KMS-11 (cell line): Measurements from ENCODE around the gene TMEM62.

Experiments used
- H2AFZ ChIP-seq: fragments of 200-600 bp; sonication (generic); 2 replicates; pipeline ENCODE4 v1.6.1; 2016; ENCODE audit warnings: antibody characterized with exemption, mixed run types, low read depth
- H3K27ac ChIP-seq: fragments of 200-600 bp; sonication (generic); 2 replicates; pipeline ENCODE4 v1.6.1; 2016; ENCODE audit warnings: mild to moderate bottlenecking, mixed run types
- H3K27me3 ChIP-seq: fragments of 200-600 bp; sonication (generic); 2 replicates; pipeline ENCODE4 v1.6.1; 2017; ENCODE audit warnings: mild to moderate bottlenecking, low read depth, mixed run types, moderate library complexity; ENCODE audit not compliant: insufficient read depth
- H3K36me3 ChIP-seq: fragments of 200-600 bp; sonication (generic); 2 replicates; pipeline ENCODE4 v1.6.1; 2017; ENCODE audit warnings: mild to moderate bottlenecking, mixed run types; ENCODE audit not compliant: insufficient read depth
- H3K4me1 ChIP-seq: fragments of 200-600 bp; sonication (generic); 2 replicates; pipeline ENCODE4 v1.6.1; 2016; ENCODE audit warnings: mild to moderate bottlenecking, low read depth, mixed run types; ENCODE audit not compliant: poor library complexity, severe bottlenecking
- H3K4me2 ChIP-seq: fragments of 200-600 bp; sonication (generic); 2 replicates; pipeline ENCODE4 v1.7.0; 2016; ENCODE audit warnings: mild to moderate bottlenecking, mixed run types
- H3K4me3 ChIP-seq: fragments of 200-600 bp; sonication (generic); IDR thresholded peaks from 2 replicates; pipeline ENCODE4 v1.6.1; 2017; ENCODE audit warnings: low read depth, low read length, mixed read lengths; ENCODE audit not compliant: insufficient read depth
- H3K79me2 ChIP-seq: fragments of 200-600 bp; sonication (generic); 2 replicates; pipeline ENCODE4 v1.6.1; 2016; ENCODE audit warnings: low read depth, mixed run types; ENCODE audit not compliant: insufficient read depth
- H3K9ac ChIP-seq: fragments of 200-600 bp; sonication (generic); 2 replicates; pipeline ENCODE4 v1.6.1; 2016; ENCODE audit warnings: mild to moderate bottlenecking, mixed run types
- H4K20me1 ChIP-seq: fragments of 200-600 bp; sonication (generic); 2 replicates; pipeline ENCODE4 v1.6.1; 2016; ENCODE audit warnings: mild to moderate bottlenecking, mixed run types; ENCODE audit not compliant: insufficient read depth
- CTCF ChIP-seq: fragments of 200-600 bp; sonication (generic); conservative IDR thresholded peaks from 2 replicates; pipeline ENCODE4 v1.6.1; 2017; ENCODE audit warnings: low read depth, mild to moderate bottlenecking, antibody characterized with exemption, low read length, moderate library complexity, mixed read lengths

Gene TMEM62

GRCh38 chr15:43096411-43096810, 37.0 kb upstream of the TMEM62 start:
- Histone ChIP-seq H2AFZ (no peak overlapping the region), H3K79me2 (no peaks in the 10 kb centered on the region), H3K36me3 (no peaks in the 10 kb centered on the region), H3K4me1 (no peaks in the 10 kb centered on the region), H3K27me3 (no peaks in the 10 kb centered on the region), H4K20me1 (no peaks in the 10 kb centered on the region), H3K9ac (no peak overlapping the region), H3K4me2 (no peak overlapping the region), H3K4me3 (no peak overlapping the region), H3K27ac (no peak overlapping the region)
- TF ChIP-seq CTCF, result no peak

DNA sequence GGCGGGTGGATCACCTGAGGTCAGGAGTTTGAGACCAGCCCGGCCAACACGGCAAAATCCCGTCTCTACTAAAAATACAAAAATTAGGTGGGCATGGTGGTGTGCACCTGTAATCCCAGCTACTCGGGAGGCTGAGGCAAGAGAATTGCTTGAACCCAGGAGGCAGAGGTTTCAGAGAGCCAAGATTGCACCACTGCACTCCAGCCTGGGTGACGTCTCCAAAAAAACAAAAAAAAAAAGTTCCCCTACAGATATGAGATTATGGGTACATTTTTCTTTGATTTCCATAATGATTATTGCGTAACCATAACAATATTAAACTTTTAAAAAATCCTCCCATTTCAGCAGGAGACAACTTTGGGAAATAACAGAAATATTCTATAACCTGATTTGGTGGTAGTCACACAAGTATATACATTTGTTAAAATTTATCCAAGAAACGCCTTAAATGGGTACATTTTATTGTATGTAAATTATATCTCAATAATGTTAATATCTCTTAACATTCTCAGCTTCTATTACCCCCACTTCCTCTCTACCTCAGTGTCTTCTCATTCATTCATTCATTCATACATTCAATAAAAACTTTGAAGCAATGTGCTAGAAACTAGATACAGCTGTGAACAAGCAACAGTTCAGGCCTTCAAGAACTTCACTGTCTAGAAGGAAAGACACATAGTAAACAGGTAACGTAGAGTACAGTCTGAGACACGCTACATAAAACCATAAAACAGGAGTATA, 34.1 kb upstream of the TMEM62 start:
- Histone ChIP-seq H3K4me3 (no peak overlapping the region), H3K27ac (no peak overlapping the region), H3K27me3 (no peaks in the 10 kb centered on the region), H2AFZ (no peak overlapping the region), H3K4me2 (no peak overlapping the region), H3K79me2 (peaks cover 6% of the 10 kb centered on the region), H4K20me1 (no peaks in the 10 kb centered on the region), H3K9ac (no peak overlapping the region), H3K36me3 (no peaks in the 10 kb centered on the region), H3K4me1 (peaks cover 2% of the 10 kb centered on the region)
- no peak for TF ChIP-seq CTCF

DNA sequence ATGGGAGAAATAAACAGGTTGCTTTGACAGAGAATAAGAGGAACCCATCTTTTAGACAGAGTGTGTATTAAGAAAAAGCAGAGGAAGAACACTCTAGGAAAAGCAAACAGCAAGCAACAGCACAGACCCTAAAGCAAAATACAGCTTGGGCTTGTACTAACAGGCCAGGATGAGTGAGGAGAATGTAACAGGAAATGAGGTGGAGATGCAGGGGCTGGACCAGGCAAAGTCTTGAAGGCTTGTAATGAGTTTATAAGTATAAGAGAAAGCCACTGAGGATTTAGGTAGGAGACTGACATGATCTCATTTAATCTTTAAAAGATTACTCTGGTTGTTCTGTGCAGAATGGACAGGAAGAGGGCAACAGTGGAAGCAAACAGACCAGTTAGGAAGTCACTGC, 32.4 kb upstream of the TMEM62 start:
- H3K9ac ChIP-seq, result no peak overlapping the region

DNA sequence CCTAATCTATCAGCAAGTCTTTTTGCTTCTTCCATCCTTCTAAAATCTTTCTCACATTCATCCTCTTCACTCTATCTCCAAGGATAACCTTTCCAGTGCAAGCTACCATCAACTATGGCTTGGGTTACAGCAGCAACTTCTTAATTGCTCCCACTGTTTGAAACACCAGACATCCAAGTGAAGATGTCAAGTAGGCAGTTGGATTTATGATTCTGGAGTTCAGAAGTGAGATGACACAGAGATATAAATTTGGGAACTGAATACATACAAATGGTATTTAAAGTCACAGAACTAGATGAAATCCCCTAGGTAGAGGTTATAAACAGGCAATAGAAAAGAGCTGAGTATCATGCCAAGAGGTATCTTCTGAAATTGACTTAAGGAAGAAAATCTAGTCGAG, 31.2 kb upstream of the TMEM62 start:
- H3K9ac ChIP-seq, result no peak overlapping the region
- H3K27me3 ChIP-seq, result no peaks in the 10 kb centered on the region
- peaks cover 19% of the 10 kb centered on the region for H3K4me1 ChIP-seq
- H4K20me1 ChIP-seq, result no peaks in the 10 kb centered on the region
- H3K4me3 ChIP-seq, result no peak overlapping the region
- H3K79me2 ChIP-seq, result peaks cover 20% of the 10 kb centered on the region
- H3K36me3 ChIP-seq, result no peaks in the 10 kb centered on the region
- H2AFZ ChIP-seq, result no peak overlapping the region
- no peak for TF ChIP-seq CTCF
- no peak overlapping the region for H3K4me2 ChIP-seq
- no peak overlapping the region for H3K27ac ChIP-seq

More for the DNA sequence above, 32.4 kb upstream of the TMEM62 start:
- peaks cover 20% of the 10 kb centered on the region for H3K79me2 ChIP-seq
- H3K4me2 ChIP-seq, result no peak overlapping the region
- H3K36me3 ChIP-seq, result no peaks in the 10 kb centered on the region
- H4K20me1 ChIP-seq, result no peaks in the 10 kb centered on the region
- no peaks in the 10 kb centered on the region for H3K27me3 ChIP-seq
- no peak for TF ChIP-seq CTCF
- H3K27ac ChIP-seq, result no peak overlapping the region
- peaks cover 11% of the 10 kb centered on the region for H3K4me1 ChIP-seq
- H3K4me3 ChIP-seq, result no peak overlapping the region
- H2AFZ ChIP-seq, result no peak overlapping the region
